Peyer's patch (tissue), 4 donors: ENCODE results near the gene APLP1.

Source experiments
- CTCF ChIP-seq, 6 experiments: fragments of 450-650 bp in 4 of 6; fragments of 200-600 bp in 2 of 6; sonication (generic) in 1 of 6; IDR thresholded peaks; one replicate each; pipeline ENCODE4 v1.5.1; 2017 to 2019; ENCODE audit warnings: antibody characterized with exemption in 6 of 6, mild to moderate bottlenecking in 3 of 6, moderate library complexity in 1 of 6
- POLR2A ChIP-seq, 2 donors: fragments of 450-650 bp; IDR thresholded peaks; one replicate each; pipeline ENCODE4 v1.5.1; 2017; ENCODE audit warnings: antibody characterized with exemption in 2 of 2, mild to moderate bottlenecking in 2 of 2, moderate library complexity in 2 of 2

- no peak for TF ChIP-seq CTCF (IDR thresholded peaks at IDR 0.05)
- TF ChIP-seq POLR2A (IDR thresholded peaks at IDR 0.05), result no peak
Measured at GRCh38 chr19:35870798-35871197, 2.4 kb downstream of the APLP1 start.
